Liver (tissue), 9 donors: ENCODE results near the gene COL9A3. TPM values are rescaled to one million over a fixed set of nuclear protein-coding genes. Genes with fewer than 3 reads are reported as not detected.

Experiments used
- DNase-seq: peaks from one replicate; pipeline ENCODE4 v3.0.0-alpha.2; 2017; ENCODE audit warnings: low spot score
- H3K27ac ChIP-seq, 2 donors: one replicate each; pipeline ENCODE4 v1.7.0; 2013; ENCODE audit warnings: inconsistent platforms in 2 of 2, low read length in 2 of 2, control low read depth in 1 of 2, low read depth in 1 of 2, mild to moderate bottlenecking in 1 of 2
- H3K27me3 ChIP-seq, 4 donors: one replicate each; pipeline versions ENCODE4 v1.6.1 to v1.7.0; 2013; ENCODE audit warnings: low read length in 3 of 4, inconsistent platforms in 1 of 4, mild to moderate bottlenecking in 1 of 4, moderate library complexity in 1 of 4; ENCODE audit not compliant: control insufficient read depth in 4 of 4, insufficient read depth in 4 of 4
- H3K36me3 ChIP-seq, 4 donors: one replicate each; pipeline versions ENCODE4 v1.6.1 to v1.7.0; 2013; ENCODE audit warnings: low read length in 3 of 4, mild to moderate bottlenecking in 3 of 4, low read depth in 1 of 4, moderate library complexity in 1 of 4; ENCODE audit not compliant: control insufficient read depth in 4 of 4, insufficient read depth in 3 of 4
- H3K4me1 ChIP-seq, 4 donors: one replicate each; pipeline versions ENCODE4 v1.6.1 to v1.7.0; 2013; ENCODE audit warnings: low read length in 3 of 4, mild to moderate bottlenecking in 3 of 4, moderate library complexity in 1 of 4; ENCODE audit not compliant: control insufficient read depth in 4 of 4, insufficient read depth in 4 of 4
- H3K4me3 ChIP-seq, 3 donors: one replicate each; pipeline versions ENCODE4 v1.6.1 to v1.7.0; 2013; ENCODE audit warnings: low read length in 3 of 3, control low read depth in 1 of 3, low read depth in 1 of 3, mild to moderate bottlenecking in 1 of 3
- H3K9ac ChIP-seq, 2 donors: one replicate each; pipeline ENCODE4 v1.7.0; 2013; ENCODE audit warnings: low read length in 2 of 2, mild to moderate bottlenecking in 2 of 2, moderate library complexity in 2 of 2, control low read depth in 1 of 2, low read depth in 1 of 2
- H3K9me3 ChIP-seq, 4 donors: one replicate each; pipeline versions ENCODE4 v1.6.1 to v1.7.0; 2013; ENCODE audit warnings: low read length in 3 of 4; ENCODE audit not compliant: control insufficient read depth in 4 of 4
- EGR1 ChIP-seq, 2 donors: IDR thresholded peaks; 2 replicates each; pipeline ENCODE4 v1.6.1; 2016 to 2018; ENCODE audit warnings: antibody characterized with exemption in 2 of 2, low read depth in 2 of 2
- FOXA1 ChIP-seq: IDR thresholded peaks from 2 replicates; pipeline ENCODE4 v1.6.1; 2016; ENCODE audit warnings: antibody characterized with exemption
- GABPA ChIP-seq, 2 donors: IDR thresholded peaks in 1 of 2; conservative IDR thresholded peaks in 1 of 2; 2 replicates each; pipeline ENCODE4 v1.6.1; 2016; ENCODE audit warnings: antibody characterized with exemption in 2 of 2, mild to moderate bottlenecking in 1 of 2, moderate library complexity in 1 of 2
- HNF4G ChIP-seq: IDR thresholded peaks from 2 replicates; pipeline ENCODE4 v1.6.1; 2016; ENCODE audit warnings: antibody characterized with exemption
- JUND ChIP-seq, 2 donors: IDR thresholded peaks; 2 replicates each; pipeline ENCODE4 v1.6.1; 2016; ENCODE audit warnings: antibody characterized with exemption in 2 of 2
- MAX ChIP-seq: IDR thresholded peaks from 2 replicates; pipeline ENCODE4 v1.6.1; 2016; ENCODE audit warnings: antibody characterized with exemption
- NR2F2 ChIP-seq: IDR thresholded peaks from 2 replicates; pipeline ENCODE4 v1.6.1; 2016; ENCODE audit warnings: antibody characterized with exemption
- RAD21 ChIP-seq, 2 donors: IDR thresholded peaks; 2 replicates each; pipeline ENCODE4 v1.6.1; 2016; ENCODE audit warnings: antibody characterized with exemption in 2 of 2, mild to moderate bottlenecking in 2 of 2
- REST ChIP-seq: IDR thresholded peaks from 2 replicates; pipeline ENCODE4 v1.6.1; 2016; ENCODE audit warnings: antibody characterized with exemption, mild to moderate bottlenecking
- RXRA ChIP-seq, 2 donors: IDR thresholded peaks; 2 replicates each; pipeline ENCODE4 v1.6.1; 2017 to 2018; ENCODE audit warnings: antibody characterized with exemption in 2 of 2, mild to moderate bottlenecking in 1 of 2
- SP1 ChIP-seq: IDR thresholded peaks from 2 replicates; pipeline ENCODE4 v1.6.1; 2018; ENCODE audit warnings: antibody characterized with exemption, mild to moderate bottlenecking
- TAF1 ChIP-seq: conservative IDR thresholded peaks from 2 replicates; pipeline ENCODE4 v1.6.1; 2016; ENCODE audit warnings: antibody characterized with exemption, mild to moderate bottlenecking
- YY1 ChIP-seq: IDR thresholded peaks from 2 replicates; pipeline ENCODE4 v1.6.1; 2016; ENCODE audit warnings: antibody characterized with exemption, mild to moderate bottlenecking
- ZBTB33 ChIP-seq: IDR thresholded peaks from 2 replicates; pipeline ENCODE4 v1.6.1; 2016; ENCODE audit warnings: antibody characterized with exemption
- WGBS: extraction: QIAGEN DNeasy Blood & Tissue Kit; methylation state at CpG from one replicate; pipeline ENCODE4 v1.1.7; 2013; 5-methylcytosine and 5-hydroxymethylcytosine counted together
- polyA plus RNA-seq, 2 donors: library from polyadenylated mRNA; stranded (reverse) in 1 of 2; unstranded in 1 of 2; fragments of 200-250 nt in 1 of 2; fragments of >200 nt in 1 of 2; fragmentation: Nextera tagmentation in 1 of 2; extraction: Ambion mirVana in 1 of 2; gene quantifications; one replicate each; pipeline versions ENCODE4 v1.2.1 to v1.2.3, GENCODE V29; 2013 to 2015
- total RNA-seq, 2 donors: library from RNA; depleted of rRNA; stranded (reverse); fragments of >200 nt; gene quantifications; one replicate each; pipeline ENCODE4 v1.2.3, GENCODE V29; 2014
- TF ChIP-seq, protein P1 (sequence below): fragments of 150-350 bp; IDR thresholded peaks from 2 replicates; pipeline ENCODE4 v1.5.1; 2017; ENCODE audit warnings: improper control_type of control experiment, low read depth, low read length; ENCODE audit not compliant: missing input control
- TF ChIP-seq, protein P2 (sequence below): IDR thresholded peaks from 2 replicates; pipeline ENCODE4 v1.6.1; 2016; ENCODE audit warnings: antibody characterized with exemption
- donor health status: healthy.
- donor health status: healthy.
- donor health status: healthy.
- donor health status: healthy.
- donor health status: healthy.

The COL9A3 gene
- total and polyA plus RNA-seq, 4 donors, result 0.92 to 2.0 (median 1.1) TPM

DNA sequence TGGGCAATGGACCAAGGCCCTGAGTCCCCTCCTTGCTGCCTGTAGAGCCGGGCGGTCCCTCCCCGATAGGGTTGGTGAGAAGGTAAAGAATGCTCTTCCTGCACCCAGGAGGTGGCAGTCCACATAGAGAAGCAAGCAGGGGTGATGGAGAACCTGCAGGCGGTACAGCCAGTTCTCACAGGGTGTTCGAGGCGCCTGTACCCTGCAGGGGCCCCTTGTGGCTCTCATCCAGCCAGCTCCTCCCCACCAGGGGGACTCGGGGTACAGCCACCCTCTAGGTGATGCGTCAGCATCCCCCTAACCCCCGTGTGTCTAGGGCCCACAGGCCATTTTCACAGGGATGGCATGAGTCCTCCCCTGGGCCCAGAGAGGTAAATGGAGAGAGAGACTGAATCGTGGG, 5.1 kb upstream of the COL9A3 start:
- WGBS, result 94% methylated on average over 10 of the region's 10 CpGs
- no peaks in the 10 kb centered on the region for H3K9me3 ChIP-seq
- H3K27ac ChIP-seq, result no peak overlapping the region
- no peak overlapping the region for H3K9ac ChIP-seq
- DNase-seq, result no peak
- H3K27me3 ChIP-seq, result no peaks in the 10 kb centered on the region
- H3K4me1 ChIP-seq, result peaks cover 12 to 25% (median 16%) of the 10 kb centered on the region in 4 donors
- no peak overlapping the region for H3K4me3 ChIP-seq
- TF ChIP-seq, protein P1, sequence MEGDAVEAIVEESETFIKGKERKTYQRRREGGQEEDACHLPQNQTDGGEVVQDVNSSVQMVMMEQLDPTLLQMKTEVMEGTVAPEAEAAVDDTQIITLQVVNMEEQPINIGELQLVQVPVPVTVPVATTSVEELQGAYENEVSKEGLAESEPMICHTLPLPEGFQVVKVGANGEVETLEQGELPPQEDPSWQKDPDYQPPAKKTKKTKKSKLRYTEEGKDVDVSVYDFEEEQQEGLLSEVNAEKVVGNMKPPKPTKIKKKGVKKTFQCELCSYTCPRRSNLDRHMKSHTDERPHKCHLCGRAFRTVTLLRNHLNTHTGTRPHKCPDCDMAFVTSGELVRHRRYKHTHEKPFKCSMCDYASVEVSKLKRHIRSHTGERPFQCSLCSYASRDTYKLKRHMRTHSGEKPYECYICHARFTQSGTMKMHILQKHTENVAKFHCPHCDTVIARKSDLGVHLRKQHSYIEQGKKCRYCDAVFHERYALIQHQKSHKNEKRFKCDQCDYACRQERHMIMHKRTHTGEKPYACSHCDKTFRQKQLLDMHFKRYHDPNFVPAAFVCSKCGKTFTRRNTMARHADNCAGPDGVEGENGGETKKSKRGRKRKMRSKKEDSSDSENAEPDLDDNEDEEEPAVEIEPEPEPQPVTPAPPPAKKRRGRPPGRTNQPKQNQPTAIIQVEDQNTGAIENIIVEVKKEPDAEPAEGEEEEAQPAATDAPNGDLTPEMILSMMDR, result no peak
- TF ChIP-seq, protein P2, sequence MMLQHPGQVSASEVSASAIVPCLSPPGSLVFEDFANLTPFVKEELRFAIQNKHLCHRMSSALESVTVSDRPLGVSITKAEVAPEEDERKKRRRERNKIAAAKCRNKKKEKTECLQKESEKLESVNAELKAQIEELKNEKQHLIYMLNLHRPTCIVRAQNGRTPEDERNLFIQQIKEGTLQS, result no peak
- H3K36me3 ChIP-seq, result peaks cover 31 to 55% (median 37%) of the 10 kb centered on the region in 4 donors

DNA sequence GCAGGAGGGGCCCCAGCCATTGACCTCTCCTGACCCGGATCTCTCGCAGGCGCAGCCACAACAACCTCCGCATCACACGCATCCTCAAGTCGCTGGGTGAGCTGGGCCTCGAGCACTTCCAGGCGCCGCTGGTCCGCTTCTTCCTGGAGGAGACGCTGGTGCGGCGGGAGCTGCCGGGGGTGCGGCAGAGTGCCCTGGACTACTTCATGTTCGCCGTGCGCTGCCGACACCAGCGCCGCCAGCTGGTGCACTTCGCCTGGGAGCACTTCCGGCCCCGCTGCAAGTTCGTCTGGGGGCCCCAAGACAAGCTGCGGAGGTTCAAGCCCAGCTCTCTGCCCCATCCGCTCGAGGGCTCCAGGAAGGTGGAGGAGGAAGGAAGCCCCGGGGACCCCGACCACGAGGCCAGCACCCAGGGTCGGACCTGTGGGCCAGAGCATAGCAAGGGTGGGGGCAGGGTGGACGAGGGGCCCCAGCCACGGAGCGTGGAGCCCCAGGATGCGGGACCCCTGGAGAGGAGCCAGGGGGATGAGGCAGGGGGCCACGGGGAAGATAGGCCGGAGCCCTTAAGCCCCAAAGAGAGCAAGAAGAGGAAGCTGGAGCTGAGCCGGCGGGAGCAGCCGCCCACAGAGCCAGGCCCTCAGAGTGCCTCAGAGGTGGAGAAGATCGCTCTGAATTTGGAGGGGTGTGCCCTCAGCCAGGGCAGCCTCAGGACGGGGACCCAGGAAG, 4.5 kb upstream of the COL9A3 start:
- H3K4me3 ChIP-seq, result no peak overlapping the region
- H3K36me3 ChIP-seq, result peaks cover 31 to 54% (median 37%) of the 10 kb centered on the region in 4 donors
- no peak for DNase-seq
- H3K9ac ChIP-seq, result no peak overlapping the region
- no peaks in the 10 kb centered on the region for H3K27me3 ChIP-seq
- H3K27ac ChIP-seq, result no peak overlapping the region
- H3K4me1 ChIP-seq, result peaks cover 8 to 19% (median 10%) of the 10 kb centered on the region in 4 donors
- TF ChIP-seq MAX (no peak), TAF1 (no peak), SP1 (no peak), EGR1 (IDR thresholded peaks at IDR 0.05; ENCODE audit: low read depth in 2 of 2) (no peak), RXRA (IDR thresholded peaks at IDR 0.05) (no peak), GABPA (IDR thresholded peaks at IDR 0.05 in 1 of 2, conservative IDR thresholded peaks at IDR 0.05 in 1 of 2) (no peak), FOXA1 (no peak), YY1 (no peak), JUND (IDR thresholded peaks at IDR 0.05) (no peak), NR2F2 (no peak), REST (no peak), HNF4G (no peak), ZBTB33 (no peak), RAD21 (IDR thresholded peaks at IDR 0.05) (no peak)
- TF ChIP-seq, protein P1, result no peak
- TF ChIP-seq, protein P2, result no peak
- WGBS, result 92% methylated on average over 43 of the region's 43 CpGs
- H3K9me3 ChIP-seq, result no peaks in the 10 kb centered on the region
